ENCODE results near the gene HMCN1.

Gene HMCN1

DNA sequence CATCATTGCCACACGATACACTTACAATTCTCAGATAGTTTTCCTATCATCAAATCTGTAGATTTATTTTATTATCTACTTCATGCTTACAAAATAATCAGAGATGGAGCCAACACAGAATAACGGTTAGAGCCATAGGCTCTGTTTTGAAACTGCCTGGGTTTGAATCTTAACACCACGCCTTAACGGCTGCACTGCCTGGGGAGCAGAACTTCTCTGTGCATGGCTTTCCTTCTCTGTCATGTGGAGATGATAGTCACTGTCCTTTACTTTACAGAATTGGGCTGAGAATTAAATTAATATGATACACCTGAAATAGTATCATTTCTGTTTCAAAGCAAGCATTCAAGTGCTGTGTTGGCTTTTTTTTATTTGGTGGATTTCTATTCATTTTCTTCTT lies 177.8 kb downstream of the HMCN1 start:
- no peak for DNase-seq

DNA sequence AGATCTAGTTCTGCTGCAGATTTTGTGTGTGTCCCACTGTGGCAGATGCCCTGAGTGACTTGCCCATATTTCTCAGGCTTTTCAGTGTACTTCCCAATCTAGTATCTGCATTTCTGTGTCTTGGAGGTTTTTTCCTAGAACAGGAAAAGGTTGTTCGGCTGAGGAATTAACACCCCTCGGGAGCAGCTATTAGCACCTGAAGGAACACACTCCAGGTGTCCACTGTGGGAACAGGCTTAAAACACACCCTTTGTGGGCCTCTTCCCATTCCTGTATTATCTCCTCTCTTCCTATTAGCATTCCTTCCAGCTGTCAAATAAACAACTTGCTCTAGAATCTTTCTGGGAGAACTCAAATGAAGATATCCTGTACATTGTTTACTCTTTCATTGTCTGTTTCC lies 178.3 kb downstream of the HMCN1 start:
- DNase-seq, result no peak

DNA sequence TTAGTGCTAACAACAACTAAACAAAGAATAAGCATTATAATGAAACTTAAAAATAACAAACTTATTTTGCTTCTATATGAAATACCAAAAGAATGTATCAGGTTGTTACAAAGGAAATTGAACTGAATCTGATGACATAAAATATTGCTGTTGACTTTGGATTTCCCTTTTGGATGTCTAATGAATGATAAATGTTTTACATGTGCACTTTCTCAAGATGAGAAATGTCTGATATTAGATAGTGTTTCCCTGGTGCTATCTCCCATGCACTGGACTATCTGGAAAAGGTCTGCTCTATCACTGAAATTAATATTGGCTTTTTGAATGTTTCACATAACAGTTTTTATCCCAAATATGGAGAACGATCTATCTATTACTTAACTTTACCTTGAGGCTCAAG lies 179.9 kb downstream of the HMCN1 start:
- DNase-seq, result no peak

DNA sequence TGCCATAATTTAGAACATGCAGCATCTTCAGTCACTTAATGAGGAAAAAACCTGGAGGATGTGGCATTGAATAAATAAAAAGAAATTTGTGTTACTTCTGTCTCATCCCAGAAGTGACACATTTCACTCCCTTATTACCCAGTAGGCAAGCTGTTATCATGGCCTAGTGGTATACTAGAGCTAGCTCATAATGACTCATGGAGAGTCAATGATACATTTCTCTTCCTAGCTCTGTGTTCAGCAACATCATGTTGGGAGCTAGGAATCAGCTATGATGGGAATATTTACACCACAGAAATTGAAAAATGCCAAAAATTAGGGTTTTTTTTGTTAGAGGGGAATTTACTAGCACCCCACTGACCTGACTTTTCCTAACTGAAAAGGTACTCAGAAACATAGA lies 182.7 kb downstream of the HMCN1 start:
- DNase-seq, result no peak

DNA sequence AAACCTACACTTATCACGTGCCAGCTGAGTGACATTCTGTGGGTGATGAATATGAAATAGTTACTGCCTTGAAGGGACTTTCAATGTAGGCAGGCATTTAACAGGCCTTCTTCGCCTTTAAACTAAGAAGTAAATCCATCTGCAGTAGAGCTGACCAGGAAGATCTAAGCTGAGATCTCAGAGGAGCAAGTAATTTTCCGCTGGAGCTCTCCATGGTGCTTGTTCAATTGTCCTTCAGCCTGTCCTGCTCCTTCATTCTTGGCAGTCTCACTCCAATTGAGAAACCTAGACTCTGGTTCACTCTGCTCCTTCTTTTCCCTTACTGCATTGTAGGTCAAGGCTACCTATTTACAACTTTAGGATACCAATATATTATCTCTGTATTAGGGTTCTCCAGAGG lies 183.5 kb downstream of the HMCN1 start:
- no peak for DNase-seq

DNA sequence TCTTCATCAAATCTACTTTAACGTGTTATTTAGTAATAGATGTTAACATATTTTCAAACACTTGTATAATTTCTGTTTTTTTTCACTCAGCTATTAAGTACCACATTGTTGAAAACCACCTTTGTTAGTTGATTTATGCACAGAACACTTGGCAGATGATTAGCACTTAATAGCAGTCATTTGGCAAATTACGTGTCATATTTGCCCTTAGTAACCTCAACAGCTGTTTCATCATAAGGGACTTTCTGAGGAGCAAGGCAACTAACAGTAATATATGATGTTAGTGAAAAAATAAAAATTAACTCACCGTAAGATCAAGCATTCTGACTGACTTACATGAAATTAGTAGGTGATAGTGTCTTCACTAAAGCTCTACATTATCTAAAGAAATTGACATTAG lies 186.4 kb downstream of the HMCN1 start:
- DNase-seq, result no peak

DNA sequence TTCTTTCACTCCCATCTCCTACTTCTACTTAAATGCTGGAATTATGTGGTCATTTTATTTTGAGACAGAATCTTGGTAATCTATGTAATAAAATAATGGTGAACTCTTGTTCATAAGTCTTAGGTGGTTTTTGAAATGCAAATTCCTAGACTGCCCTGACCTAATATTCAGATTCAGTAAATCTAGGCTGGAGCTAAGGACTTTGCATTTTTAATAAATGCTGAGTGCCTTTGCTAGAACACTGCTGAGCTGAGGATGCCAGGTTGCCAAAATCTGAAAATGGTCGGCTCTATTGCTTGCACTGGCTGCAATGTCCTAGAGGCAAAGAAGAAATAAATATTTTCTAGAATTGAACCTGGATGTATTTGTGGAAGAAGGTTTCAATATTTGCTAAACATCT lies 187.4 kb downstream of the HMCN1 start:
- DNase-seq, result no peak

DNA sequence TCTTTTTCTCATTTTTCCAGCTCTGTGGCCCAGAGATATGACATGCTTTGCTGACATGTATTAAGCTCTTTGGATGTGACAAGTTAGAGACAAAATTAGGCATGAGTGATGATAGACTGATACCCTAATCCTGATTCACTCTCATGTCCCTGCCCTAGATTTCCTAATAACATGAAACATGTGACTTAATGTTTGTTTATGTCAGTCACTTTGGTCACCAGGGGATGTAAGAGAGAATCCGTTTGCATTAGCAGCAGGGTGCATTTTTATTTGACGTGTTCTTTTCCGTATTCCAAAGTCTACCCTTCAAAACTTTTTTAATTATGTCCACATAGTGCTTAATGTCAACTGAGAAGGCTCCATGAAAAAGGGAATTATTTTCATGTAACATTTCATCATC lies 192.4 kb downstream of the HMCN1 start:
- DNase-seq, result no peak

DNA sequence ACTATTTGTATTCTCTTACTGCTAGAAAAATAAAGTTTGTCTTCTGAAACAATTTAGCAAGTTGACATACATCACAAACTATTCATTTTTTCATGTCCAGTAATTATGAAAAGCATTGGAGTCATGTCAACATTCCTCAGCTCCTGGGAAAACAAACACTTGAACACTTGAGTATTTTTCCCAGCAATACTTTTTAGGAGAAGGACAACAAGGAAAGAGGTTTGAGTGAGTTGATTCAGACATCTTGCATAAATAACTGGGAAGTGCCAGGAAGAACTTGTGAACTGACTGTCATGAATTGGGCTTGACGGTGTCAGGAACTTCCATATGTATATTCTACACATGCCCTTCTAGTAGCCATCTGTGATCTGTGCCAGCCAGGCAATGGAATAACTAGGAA lies 195.6 kb downstream of the HMCN1 start:
- DNase-seq, result no peak

DNA sequence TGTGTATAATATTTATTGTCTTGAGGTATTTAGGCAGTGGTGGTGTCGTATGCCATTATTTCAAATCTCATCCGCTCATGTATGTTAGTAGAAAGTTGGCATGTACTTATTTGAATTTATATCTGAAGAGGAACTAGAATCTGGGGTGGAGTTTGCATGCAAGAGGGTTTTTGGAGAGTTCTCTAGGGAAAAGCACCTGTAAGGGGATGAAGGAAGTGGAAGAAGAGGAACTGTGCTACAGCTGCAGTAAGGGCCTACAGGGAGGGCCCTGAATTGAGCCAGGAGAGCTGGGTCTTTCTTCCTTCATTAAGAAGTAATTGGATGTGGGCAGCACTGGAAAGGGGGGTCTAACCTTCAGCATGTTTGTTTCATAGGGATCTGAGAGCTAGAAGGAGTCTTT lies 197.2 kb downstream of the HMCN1 start:
- no peak for DNase-seq

DNA sequence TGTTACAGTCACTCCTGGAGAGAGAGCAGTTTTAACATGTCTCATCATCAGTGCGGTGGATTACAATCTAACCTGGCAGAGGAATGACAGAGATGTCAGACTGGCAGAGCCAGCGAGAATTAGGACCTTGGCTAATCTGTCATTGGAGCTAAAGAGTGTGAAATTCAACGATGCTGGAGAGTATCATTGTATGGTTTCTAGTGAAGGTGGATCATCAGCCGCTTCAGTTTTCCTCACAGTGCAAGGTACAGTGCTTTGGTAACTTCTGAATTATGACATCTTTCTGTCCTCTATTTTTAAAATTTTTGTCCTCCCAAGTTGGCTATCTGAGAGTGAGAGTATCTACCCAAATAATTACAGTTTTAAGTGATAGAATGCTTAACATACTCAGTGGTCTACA lies 199.4 kb downstream of the HMCN1 start:
- DNase-seq, result no peak

DNA sequence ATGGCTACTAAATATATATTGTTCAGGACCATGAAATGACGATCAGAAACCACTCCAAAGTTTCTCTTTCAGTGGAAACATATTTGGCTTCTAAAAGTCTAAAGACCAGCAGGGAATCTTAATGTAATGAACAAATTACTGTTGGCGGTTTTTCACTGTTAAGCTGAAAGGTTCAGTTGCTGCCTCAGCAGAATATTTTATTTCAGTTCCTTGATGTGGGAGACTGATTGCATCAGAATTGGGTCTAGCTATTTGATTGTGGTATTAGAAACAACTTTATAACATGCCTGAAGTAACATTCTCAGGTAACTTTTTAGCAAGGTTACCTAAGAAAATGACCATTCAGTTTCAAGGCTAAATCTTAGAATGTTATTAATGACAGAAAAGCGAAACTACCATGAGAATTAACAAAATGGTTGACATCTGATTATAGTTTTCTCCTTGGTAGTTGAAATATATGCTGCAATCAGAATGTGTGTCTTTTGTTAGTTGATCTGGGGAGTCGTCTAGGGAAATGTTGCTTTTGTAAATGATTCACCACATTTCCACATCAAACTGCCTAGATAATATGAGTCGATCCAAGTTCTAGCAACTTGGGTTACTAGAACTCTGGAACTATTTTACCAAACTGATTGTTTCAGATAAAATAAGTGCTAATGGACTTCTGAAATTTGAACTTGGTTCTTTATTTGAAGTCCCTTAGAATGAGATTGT lies 200.4 kb downstream of the HMCN1 start:
- DNase-seq, result no peak

DNA sequence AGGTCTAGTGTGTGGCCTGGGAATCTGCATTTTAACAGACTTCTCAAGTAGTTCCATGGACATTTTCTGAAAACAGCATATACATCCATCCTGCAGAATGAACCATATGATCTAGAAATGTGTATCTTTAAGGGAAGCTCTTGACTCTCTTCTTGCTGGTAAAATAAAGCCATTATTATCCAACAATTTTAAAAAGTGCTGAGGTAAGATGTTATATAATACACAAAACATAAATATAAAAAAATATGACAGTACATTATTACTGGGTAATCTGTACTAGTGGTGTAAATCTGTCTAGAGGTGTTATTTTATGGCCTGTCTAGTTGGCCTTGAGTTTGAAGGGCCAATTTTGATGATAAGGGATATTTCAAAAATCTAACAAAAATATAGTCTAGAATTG lies 201.2 kb downstream of the HMCN1 start:
- no peak for DNase-seq

DNA sequence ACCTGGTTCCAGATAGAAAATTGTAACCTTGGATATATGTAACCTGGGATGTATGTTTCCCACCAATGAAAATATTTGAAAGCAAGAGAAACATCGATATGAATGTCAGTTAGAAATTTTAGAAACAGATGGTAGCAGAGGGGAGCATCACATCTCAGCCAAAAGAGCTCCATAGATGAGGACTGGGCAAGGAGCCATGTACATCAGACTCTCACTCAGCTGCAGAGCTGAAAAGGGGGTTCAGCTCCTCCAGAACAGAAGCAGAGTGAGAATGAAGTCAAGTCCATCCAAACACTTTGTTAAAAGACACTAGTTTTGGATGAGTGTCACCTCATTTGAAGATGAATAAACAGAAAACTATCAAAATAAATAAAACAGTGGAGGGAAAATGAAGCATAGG lies 202.4 kb downstream of the HMCN1 start:
- no peak for DNase-seq

DNA sequence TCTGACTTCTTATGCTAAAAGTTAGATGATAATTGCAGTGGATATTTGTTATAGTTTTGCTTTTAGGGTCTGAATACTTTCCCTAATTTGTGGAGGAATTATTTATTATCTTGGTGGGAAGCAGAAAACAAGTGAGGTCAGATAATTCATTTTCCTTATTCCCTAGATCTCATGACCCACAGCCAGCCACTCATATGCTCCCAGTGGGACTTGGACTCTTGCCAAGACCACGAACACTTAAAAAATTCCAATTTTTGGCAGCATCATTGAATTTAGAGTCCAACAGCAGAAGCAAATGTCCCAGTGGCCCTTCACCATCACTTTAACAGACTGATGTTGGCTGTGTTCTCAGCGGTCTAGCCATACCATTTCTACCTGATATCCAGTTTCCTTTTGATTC lies 204.2 kb downstream of the HMCN1 start:
- no peak for DNase-seq

DNA sequence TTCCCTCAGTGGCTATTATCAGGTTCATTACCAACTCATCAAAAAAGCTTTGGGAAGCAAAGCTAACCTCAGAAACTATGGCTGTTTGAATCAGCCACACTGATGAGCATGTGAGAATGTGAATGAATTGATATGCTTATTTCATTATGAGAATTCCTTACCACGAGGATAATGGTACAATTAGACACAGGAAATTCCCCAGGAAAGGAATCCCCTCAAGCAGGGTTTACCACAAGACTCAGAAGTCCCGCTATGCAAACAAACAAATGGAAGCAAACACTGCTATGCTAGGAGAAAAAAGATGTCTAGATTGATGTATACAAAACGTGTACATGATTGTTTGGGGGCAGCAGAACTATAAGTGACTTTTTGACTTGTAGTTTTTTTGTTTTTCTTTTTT lies 205.0 kb downstream of the HMCN1 start:
- no peak for DNase-seq

DNA sequence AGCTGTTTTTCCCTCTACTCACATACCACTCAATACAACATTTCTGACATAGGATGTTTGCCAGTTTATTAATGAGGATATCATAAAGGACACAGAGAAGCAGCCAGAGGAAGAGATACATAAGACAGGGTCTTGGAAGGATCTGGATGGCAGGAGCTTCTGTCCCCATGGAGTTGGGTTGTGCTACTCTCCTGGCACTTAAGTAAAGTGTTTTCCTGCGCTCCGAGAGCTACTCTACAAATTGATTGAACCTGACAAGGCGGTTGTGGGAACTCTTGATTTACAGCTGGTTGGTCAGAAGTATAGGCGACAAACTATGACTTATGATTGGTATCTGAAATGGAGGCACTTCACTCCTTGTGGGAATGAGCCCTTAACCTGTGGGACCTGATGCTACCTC lies 208.8 kb downstream of the HMCN1 start:
- DNase-seq, result no peak

DNA sequence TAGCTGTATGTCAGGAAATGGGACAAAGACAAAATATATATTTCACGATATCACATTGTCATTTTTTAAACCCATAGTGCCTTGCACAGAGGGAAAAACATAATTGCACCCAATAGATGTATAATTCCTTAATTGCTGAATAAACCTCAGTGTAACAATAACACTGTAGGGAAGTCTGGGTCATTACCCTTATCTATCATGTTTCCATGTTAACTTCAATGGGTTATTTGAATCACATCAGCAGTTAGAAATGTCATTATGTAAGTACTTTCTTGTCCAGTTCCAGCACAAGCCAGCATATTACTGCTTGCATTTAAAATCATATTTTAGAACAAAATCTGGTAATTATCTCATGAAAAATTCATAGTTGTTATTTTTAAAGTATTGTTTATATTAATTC lies 222.7 kb downstream of the HMCN1 start:
- no peak for DNase-seq

DNA sequence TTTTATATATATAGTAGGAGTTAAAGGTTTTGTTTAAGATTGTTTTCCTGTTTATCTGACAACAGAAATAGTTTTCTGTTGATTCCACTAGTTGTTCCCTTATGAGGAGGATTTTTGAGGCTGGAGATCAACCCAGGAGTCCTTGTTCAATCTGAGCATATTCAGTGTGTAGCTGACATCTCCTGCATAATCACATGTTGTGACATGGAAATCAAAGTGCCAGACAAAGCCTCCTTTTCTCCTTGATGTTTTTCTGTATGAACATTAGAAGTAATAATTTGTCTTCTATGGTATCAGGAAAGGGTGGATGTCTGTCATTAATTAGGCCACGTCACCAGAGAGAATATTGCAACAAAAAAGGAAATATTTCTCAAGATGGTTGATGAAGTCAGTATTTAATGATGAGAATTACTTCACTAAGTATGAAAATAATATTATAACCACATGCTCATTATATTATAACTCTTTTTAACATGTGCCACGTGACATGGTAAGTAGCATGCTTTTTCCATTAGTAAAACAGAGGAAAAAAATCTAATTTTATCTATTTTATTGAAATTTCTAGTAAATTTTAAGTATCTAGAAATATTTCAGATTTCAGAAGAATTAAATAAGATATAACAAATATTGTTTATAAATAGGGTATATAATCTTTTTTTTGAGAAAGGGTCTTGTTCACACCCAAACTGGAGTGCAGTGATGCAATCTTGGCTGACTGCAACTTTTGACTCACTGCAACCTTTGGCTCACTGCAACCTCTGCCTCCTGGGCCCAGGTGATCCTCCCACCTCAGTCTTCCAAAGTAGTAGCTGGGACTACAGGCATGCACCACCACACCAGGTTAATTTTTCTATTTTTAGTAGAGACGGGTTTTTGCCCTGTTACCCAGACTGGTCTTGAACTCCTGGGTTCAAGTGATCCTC lies 223.5 kb downstream of the HMCN1 start:
- no peak for DNase-seq

DNA sequence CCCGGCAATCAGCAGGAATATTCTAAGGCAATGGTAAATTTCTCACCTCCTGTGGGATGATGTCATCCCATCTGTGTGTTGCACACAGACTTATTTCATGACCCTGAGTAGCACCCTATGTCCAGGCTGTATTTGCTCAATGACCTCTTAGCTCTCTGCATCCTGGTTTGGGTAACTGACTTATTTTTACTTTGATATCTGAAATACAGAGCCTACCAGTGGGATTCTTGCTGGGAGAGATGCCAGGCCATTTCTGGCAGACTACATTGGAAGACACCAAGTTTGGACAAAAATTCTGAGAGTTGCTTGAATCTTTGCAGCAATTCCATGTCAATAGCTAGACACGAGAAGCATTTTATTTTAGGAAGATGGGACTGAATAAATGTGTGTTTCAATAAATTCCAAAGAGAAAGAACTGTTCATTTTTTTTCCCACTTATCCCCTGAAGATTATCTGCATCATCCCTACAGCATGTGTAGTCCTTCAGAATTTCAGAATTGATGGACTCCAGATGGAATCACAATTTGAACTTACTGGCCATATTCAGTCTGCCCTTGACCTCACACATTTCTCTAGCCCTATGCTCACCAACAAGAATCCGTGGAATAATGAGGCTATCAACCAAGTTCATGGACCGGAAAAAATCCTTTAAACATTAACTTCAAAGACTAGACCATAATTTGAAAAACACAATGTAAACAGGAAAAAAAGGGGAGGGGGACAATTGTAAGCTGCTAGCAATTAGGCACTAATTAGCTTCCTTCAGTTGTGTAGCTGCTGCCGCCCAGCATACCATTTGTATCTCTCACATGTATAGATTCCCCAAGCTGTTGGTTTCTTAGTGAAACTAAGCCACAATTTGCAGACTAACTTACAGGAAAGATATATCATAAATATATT lies 226.5 kb downstream of the HMCN1 start:
- no peak for DNase-seq

DNA sequence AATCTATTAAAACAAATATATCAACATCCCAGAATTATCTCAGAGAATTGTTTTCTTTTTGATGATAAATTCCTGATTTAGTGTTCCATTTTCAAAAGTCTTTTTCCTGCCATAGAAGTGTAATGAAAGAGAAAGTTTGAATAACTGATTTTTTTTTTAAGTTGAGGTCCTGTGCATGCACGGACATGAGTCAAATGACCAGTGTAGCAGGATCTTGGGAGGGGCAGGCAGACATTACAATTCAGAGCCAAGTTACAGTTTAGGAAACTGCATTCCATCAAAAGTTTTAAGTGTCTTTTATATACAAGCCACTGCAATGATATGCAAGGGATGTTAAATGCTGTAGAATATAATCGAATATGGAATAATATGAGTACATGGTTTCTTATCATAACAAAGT lies 227.5 kb downstream of the HMCN1 start:
- no peak for DNase-seq

DNA sequence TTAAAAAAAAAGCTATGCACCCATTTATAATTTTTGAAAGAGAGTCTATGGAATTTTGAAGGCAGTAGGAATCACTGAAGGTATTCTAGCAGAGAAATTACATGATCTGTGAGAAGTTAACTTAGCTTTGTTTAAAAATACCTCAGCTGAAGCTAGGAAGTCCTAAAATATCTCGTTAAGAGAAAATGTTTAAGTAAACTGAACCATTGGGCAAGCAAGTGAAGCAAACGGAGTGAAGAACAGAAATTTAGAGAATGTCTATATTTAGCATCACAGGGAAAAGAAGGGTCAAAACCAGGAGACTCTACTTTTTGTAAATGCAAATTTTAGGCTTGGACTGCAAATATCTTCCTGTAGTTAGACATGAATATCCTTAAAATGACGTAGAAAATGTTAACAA lies 230.8 kb downstream of the HMCN1 start:
- DNase-seq, result no peak

Data from hypothalamus (tissue), 51 donors.